Endothelial cell (in vitro differentiated cells): Measurements from ENCODE around the gene AKR1C2. TPM values are rescaled to one million over a fixed set of nuclear protein-coding genes. Genes with fewer than 3 reads are reported as not detected.
"Not testable (repeated sequence)": the region's sequence is repeated elsewhere in the genome, so short reads cannot be mapped to it uniquely, and the experiment has no call there.

Source experiments
- DNase-seq: peaks from one replicate; pipeline ENCODE4 v3.0.0; 2021; ENCODE audit warnings: low spot score
- H3K27ac Mint-ChIP-seq: one replicate; pipeline ENCODE4 v1.8.0; 2021; ENCODE audit warnings: mixed read lengths, inconsistent platforms; ENCODE audit not compliant: unreplicated experiment
- H3K27me3 Mint-ChIP-seq: one replicate; pipeline ENCODE4 v1.8.0; 2021; ENCODE audit warnings: mild to moderate bottlenecking, moderate library complexity, mixed read lengths, inconsistent platforms; ENCODE audit not compliant: unreplicated experiment
- H3K36me3 Mint-ChIP-seq: one replicate; pipeline ENCODE4 v1.8.0; 2021; ENCODE audit warnings: mild to moderate bottlenecking, low read depth, mixed read lengths, inconsistent platforms; ENCODE audit not compliant: unreplicated experiment
- H3K4me1 Mint-ChIP-seq: one replicate; pipeline ENCODE4 v1.8.0; 2021; ENCODE audit warnings: mild to moderate bottlenecking, mixed read lengths, inconsistent platforms; ENCODE audit not compliant: unreplicated experiment
- H3K4me3 Mint-ChIP-seq: one replicate; pipeline ENCODE4 v1.8.0; 2021; ENCODE audit warnings: mild to moderate bottlenecking, mixed read lengths, inconsistent platforms; ENCODE audit not compliant: unreplicated experiment
- H3K9me3 Mint-ChIP-seq: one replicate; pipeline ENCODE4 v1.8.0; 2021; ENCODE audit warnings: mixed read lengths, inconsistent platforms; ENCODE audit not compliant: unreplicated experiment
- CTCF ChIP-seq: fragments of 200-600 bp; sonication (generic); IDR thresholded peaks from one replicate; pipeline ENCODE4 v1.5.0; 2021; ENCODE audit warnings: antibody characterized with exemption; ENCODE audit not compliant: unreplicated experiment
- total RNA-seq: library from RNA; stranded (reverse); fragmentation: NEBNext Ultra II Directional; extraction: Animal tissue kit (Norgen Biotek cat#: 25700); gene quantifications from one replicate; pipeline ENCODE4 v1.2.1, GENCODE V29; 2021; ENCODE audit not compliant: unreplicated experiment

Gene AKR1C2
- total RNA-seq, 1 donor from 2014 or later = not detected

GRCh38 chr10:5013385-5013784 is 9.7 kb upstream of the AKR1C2 start:
- Mint-ChIP-seq H3K9me3 (no peaks in the 10 kb centered on the region), H3K27ac (no peak overlapping the region), H3K4me1 (peaks cover 7% of the 10 kb centered on the region), H3K27me3 (peaks cover 2% of the 10 kb centered on the region), H3K36me3 (no peaks in the 10 kb centered on the region), H3K4me3 (no peak overlapping the region)
- no peak for TF ChIP-seq CTCF
- DNase-seq = no peak

- no peak for DNase-seq
- H3K27me3 Mint-ChIP-seq = peaks cover 2% of the 10 kb centered on the region
- H3K9me3 Mint-ChIP-seq = no peaks in the 10 kb centered on the region
- H3K36me3 Mint-ChIP-seq = no peaks in the 10 kb centered on the region
- no peak for TF ChIP-seq CTCF
- no peak overlapping the region for H3K27ac Mint-ChIP-seq
- H3K4me3 Mint-ChIP-seq = no peak overlapping the region
- H3K4me1 Mint-ChIP-seq = peaks cover 7% of the 10 kb centered on the region
Measured at GRCh38 chr10:5012595-5012994, 8.9 kb upstream of the AKR1C2 start.

- not testable (repeated sequence) for H3K27ac Mint-ChIP-seq, H3K4me3 Mint-ChIP-seq, DNase-seq, H3K36me3 Mint-ChIP-seq, H3K9me3 Mint-ChIP-seq, H3K27me3 Mint-ChIP-seq, H3K4me1 Mint-ChIP-seq
Measured at GRCh38 chr10:5011392-5011791, 7.7 kb upstream of the AKR1C2 start.

- not testable (repeated sequence) for DNase-seq, H3K4me1 Mint-ChIP-seq, H3K4me3 Mint-ChIP-seq, H3K27me3 Mint-ChIP-seq, H3K27ac Mint-ChIP-seq, H3K9me3 Mint-ChIP-seq, H3K36me3 Mint-ChIP-seq
Measured at GRCh38 chr10:5010043-5010442, 6.4 kb upstream of the AKR1C2 start.

GRCh38 chr10:5008857-5009548 is 5.3 kb upstream of the AKR1C2 start:
- H3K27me3 Mint-ChIP-seq, H3K4me1 Mint-ChIP-seq, H3K9me3 Mint-ChIP-seq, H3K4me3 Mint-ChIP-seq, H3K36me3 Mint-ChIP-seq, H3K27ac Mint-ChIP-seq, DNase-seq: not testable (repeated sequence)

GRCh38 chr10:5004501-5004900 is 844 bp upstream of the AKR1C2 start:
- DNase-seq, H3K27me3 Mint-ChIP-seq, H3K36me3 Mint-ChIP-seq, H3K9me3 Mint-ChIP-seq, H3K4me1 Mint-ChIP-seq, H3K27ac Mint-ChIP-seq, H3K4me3 Mint-ChIP-seq: not testable (repeated sequence)

- H3K27me3 Mint-ChIP-seq, H3K27ac Mint-ChIP-seq, H3K4me1 Mint-ChIP-seq, DNase-seq, H3K4me3 Mint-ChIP-seq, H3K9me3 Mint-ChIP-seq, H3K36me3 Mint-ChIP-seq: not testable (repeated sequence)
Measured at GRCh38 chr10:5004030-5004385, 351 bp upstream of the AKR1C2 start.
